ENCODE measurements around the gene DUOXA2.
"Not testable (repeated sequence)": the region's sequence is repeated elsewhere in the genome, so short reads cannot be mapped to it uniquely, and the experiment has no call there.

The DUOXA2 gene

GRCh38 chr15:45114076-45114750 is at the start of gene DUOXA2, which contains the start of gene DUOX2:
DUOXA2 (plus strand) TSS chr15:45114326; CDS start chr15:45114606, 280 bp downstream.
DUOX2 (minus strand) TSS chr15:45114172; CDS start chr15:45113411, 761 bp downstream.
- Mint-ChIP-seq H3K4me1 (peaks cover 54% of the 10 kb centered on the region), H3K27me3 (peaks cover 88% of the 10 kb centered on the region), H3K36me3 (no peaks in the 10 kb centered on the region), H3K4me3 (peak within 1 kb of the TSS; percentile 72), H3K27ac (no peak within 1 kb of the TSS), H3K9me3 (no peaks in the 10 kb centered on the region)
- no peak for ATAC-seq

GRCh38 chr15:45064386-45064785 is 49.7 kb upstream of the DUOXA2 start:
- H3K36me3 Mint-ChIP-seq, result peaks cover 40% of the 10 kb centered on the region
- ATAC-seq, result no peak
- H3K27me3 Mint-ChIP-seq, result no peaks in the 10 kb centered on the region

GRCh38 chr15:45069942-45070360 is 44.2 kb upstream of the DUOXA2 start:
- H3K4me1 Mint-ChIP-seq, H3K9me3 Mint-ChIP-seq, H3K4me3 Mint-ChIP-seq, H3K27ac Mint-ChIP-seq, H3K27me3 Mint-ChIP-seq, ATAC-seq: not testable (repeated sequence)
- H3K36me3 Mint-ChIP-seq, result peaks cover 23% of the 10 kb centered on the region

More at GRCh38 chr15:45064386-45064785, 49.7 kb upstream of the DUOXA2 start:
- H3K9me3 Mint-ChIP-seq, result no peaks in the 10 kb centered on the region
- peaks cover 13% of the 10 kb centered on the region for H3K4me1 Mint-ChIP-seq
- H3K4me3 Mint-ChIP-seq, result no peak overlapping the region
- H3K27ac Mint-ChIP-seq, result no peak overlapping the region

GRCh38 chr15:45073602-45074001 is 40.5 kb upstream of the DUOXA2 start:
- not testable (repeated sequence) for ATAC-seq, H3K4me1 Mint-ChIP-seq
- peaks cover 11% of the 10 kb centered on the region for H3K36me3 Mint-ChIP-seq

GRCh38 chr15:45075440-45076320 is 38.4 kb upstream of the DUOXA2 start:
- H3K36me3 Mint-ChIP-seq, H3K27ac Mint-ChIP-seq, H3K4me1 Mint-ChIP-seq, H3K4me3 Mint-ChIP-seq, ATAC-seq, H3K9me3 Mint-ChIP-seq, H3K27me3 Mint-ChIP-seq: not testable (repeated sequence)

More at GRCh38 chr15:45073602-45074001, 40.5 kb upstream of the DUOXA2 start:
- H3K9me3 Mint-ChIP-seq, H3K27ac Mint-ChIP-seq, H3K4me3 Mint-ChIP-seq, H3K27me3 Mint-ChIP-seq: not testable (repeated sequence)

- not testable (repeated sequence) for ATAC-seq
Observed at GRCh38 chr15:45077391-45077790, 36.7 kb upstream of the DUOXA2 start.

GRCh38 chr15:45079201-45079600 is 34.9 kb upstream of the DUOXA2 start:
- not testable (repeated sequence) for H3K4me3 Mint-ChIP-seq, H3K4me1 Mint-ChIP-seq, H3K27ac Mint-ChIP-seq, ATAC-seq, H3K9me3 Mint-ChIP-seq, H3K36me3 Mint-ChIP-seq
- peaks cover 12% of the 10 kb centered on the region for H3K27me3 Mint-ChIP-seq

More at GRCh38 chr15:45077391-45077790, 36.7 kb upstream of the DUOXA2 start:
- H3K9me3 Mint-ChIP-seq, H3K27me3 Mint-ChIP-seq, H3K27ac Mint-ChIP-seq, H3K4me1 Mint-ChIP-seq, H3K36me3 Mint-ChIP-seq, H3K4me3 Mint-ChIP-seq: not testable (repeated sequence)

GRCh38 chr15:45079628-45080246 is 34.4 kb upstream of the DUOXA2 start:
- H3K9me3 Mint-ChIP-seq, H3K36me3 Mint-ChIP-seq, H3K27ac Mint-ChIP-seq, H3K4me1 Mint-ChIP-seq, ATAC-seq, H3K4me3 Mint-ChIP-seq: not testable (repeated sequence)
- H3K27me3 Mint-ChIP-seq, result peaks cover 12% of the 10 kb centered on the region

- not testable (repeated sequence) for H3K36me3 Mint-ChIP-seq, H3K4me3 Mint-ChIP-seq, ATAC-seq, H3K9me3 Mint-ChIP-seq, H3K27ac Mint-ChIP-seq, H3K4me1 Mint-ChIP-seq
- H3K27me3 Mint-ChIP-seq, result peaks cover 12% of the 10 kb centered on the region
Observed at GRCh38 chr15:45080593-45080992, 33.5 kb upstream of the DUOXA2 start.

GRCh38 chr15:45082412-45082811 is 31.7 kb upstream of the DUOXA2 start:
- H3K4me3 Mint-ChIP-seq, ATAC-seq, H3K36me3 Mint-ChIP-seq, H3K4me1 Mint-ChIP-seq, H3K9me3 Mint-ChIP-seq, H3K27ac Mint-ChIP-seq: not testable (repeated sequence)
- peaks cover 20% of the 10 kb centered on the region for H3K27me3 Mint-ChIP-seq

- H3K4me3 Mint-ChIP-seq, result no peak overlapping the region
- peaks cover 20% of the 10 kb centered on the region for H3K27me3 Mint-ChIP-seq
- no peak overlapping the region for H3K27ac Mint-ChIP-seq
- H3K9me3 Mint-ChIP-seq, result no peaks in the 10 kb centered on the region
- H3K4me1 Mint-ChIP-seq, result no peaks in the 10 kb centered on the region
- ATAC-seq, result no peak
- no peaks in the 10 kb centered on the region for H3K36me3 Mint-ChIP-seq
Observed at GRCh38 chr15:45083223-45083622, 30.9 kb upstream of the DUOXA2 start.

GRCh38 chr15:45084163-45084562 is 30.0 kb upstream of the DUOXA2 start:
- H3K27me3 Mint-ChIP-seq, result peaks cover 20% of the 10 kb centered on the region
- no peak overlapping the region for H3K4me3 Mint-ChIP-seq
- no peaks in the 10 kb centered on the region for H3K4me1 Mint-ChIP-seq

GRCh38 chr15:45087513-45087912 is 26.6 kb upstream of the DUOXA2 start:
- Mint-ChIP-seq H3K4me1 (no peaks in the 10 kb centered on the region), H3K36me3 (no peaks in the 10 kb centered on the region), H3K27me3 (peaks cover 41% of the 10 kb centered on the region), H3K9me3 (no peaks in the 10 kb centered on the region), H3K27ac (no peak overlapping the region), H3K4me3 (no peak overlapping the region)
- no peak for ATAC-seq

More at GRCh38 chr15:45084163-45084562, 30.0 kb upstream of the DUOXA2 start:
- Mint-ChIP-seq H3K36me3 (no peaks in the 10 kb centered on the region), H3K27ac (no peak overlapping the region), H3K9me3 (no peaks in the 10 kb centered on the region)
- no peak for ATAC-seq

GRCh38 chr15:45088801-45089711 is 25.1 kb upstream of the DUOXA2 start:
- Mint-ChIP-seq H3K9me3 (peaks cover 3% of the 10 kb centered on the region), H3K27ac (no peak overlapping the region), H3K4me1 (no peaks in the 10 kb centered on the region), H3K4me3 (no peak overlapping the region), H3K36me3 (no peaks in the 10 kb centered on the region), H3K27me3 (peaks cover 42% of the 10 kb centered on the region)
- ATAC-seq, result no peak
